Fibroblast of lung (primary cell): ENCODE results near the gene CNDP1. TPM values are rescaled to one million over a fixed set of nuclear protein-coding genes. Genes with fewer than 3 reads are reported as not detected.

Experiments used
- DNase-seq, 2 donors: peaks; one replicate each; pipeline versions ENCODE4 v3.0.0 to v3.0.0-alpha.2; 2010; ENCODE audit warnings: low read depth in 2 of 2
- H2AFZ ChIP-seq: 2 replicates; pipeline ENCODE4 v1.5.1; 2012; ENCODE audit warnings: low read length, control low read depth, inconsistent platforms
- H3K27ac ChIP-seq: 2 replicates; pipeline ENCODE4 v1.5.1; 2011; ENCODE audit warnings: low read length, control low read depth; ENCODE audit not compliant: insufficient read depth
- H3K27me3 ChIP-seq: 2 replicates; pipeline ENCODE4 v1.5.1; 2011; ENCODE audit warnings: mild to moderate bottlenecking, low read length; ENCODE audit not compliant: control insufficient read depth, insufficient read depth
- H3K36me3 ChIP-seq: 2 replicates; pipeline ENCODE4 v1.5.1; 2011; ENCODE audit warnings: low read length; ENCODE audit not compliant: control insufficient read depth, insufficient read depth
- H3K4me1 ChIP-seq: 2 replicates; pipeline ENCODE4 v1.5.1; 2011; ENCODE audit warnings: low read length; ENCODE audit not compliant: control insufficient read depth, insufficient read depth; ENCODE audit errors: extremely low read depth
- H3K4me2 ChIP-seq: 2 replicates; pipeline ENCODE4 v1.5.1; 2011; ENCODE audit warnings: low read length, control low read depth; ENCODE audit not compliant: insufficient read depth; ENCODE audit errors: extremely low read depth
- H3K4me3 ChIP-seq, 4 experiments: fragments of 200-600 bp in 1 of 4; sonication (generic) in 1 of 4; replicated peaks in 1 of 4; 2 replicates each; pipeline ENCODE4 v1.5.1; 2011 to 2016; ENCODE audit warnings: low read length in 4 of 4, low read depth in 3 of 4, mild to moderate bottlenecking in 3 of 4, control low read depth in 2 of 4, inconsistent platforms in 1 of 4, mixed read lengths in 1 of 4; ENCODE audit not compliant: insufficient read depth in 1 of 4; ENCODE audit errors: control extremely low read depth in 1 of 4
- H3K79me2 ChIP-seq: 2 replicates; pipeline ENCODE4 v1.5.1; 2012; ENCODE audit warnings: mild to moderate bottlenecking, low read length, inconsistent platforms; ENCODE audit not compliant: control insufficient read depth, insufficient read depth
- H3K9ac ChIP-seq: 2 replicates; pipeline ENCODE4 v1.5.1; 2011; ENCODE audit warnings: mild to moderate bottlenecking, low read length, control low read depth; ENCODE audit not compliant: insufficient read depth
- H3K9me3 ChIP-seq: 2 replicates; pipeline ENCODE4 v1.5.1; 2012; ENCODE audit warnings: low read depth, low read length; ENCODE audit not compliant: control insufficient read depth, insufficient read depth
- H4K20me1 ChIP-seq: 2 replicates; pipeline ENCODE4 v1.5.1; 2011; ENCODE audit warnings: low read length; ENCODE audit not compliant: control insufficient read depth, insufficient read depth; ENCODE audit errors: extremely low read depth
- CTCF ChIP-seq, 2 donors: IDR thresholded peaks in 1 of 2; conservative IDR thresholded peaks in 1 of 2; 1 replicate in 1 of 2; 2 replicates in 1 of 2; pipeline ENCODE4 v1.5.1; 2011 to 2012; ENCODE audit warnings: low read length in 2 of 2, control low read depth in 1 of 2, inconsistent platforms in 1 of 2, low read depth in 1 of 2, mild to moderate bottlenecking in 1 of 2
- EZH2 ChIP-seq: IDR thresholded peaks from 2 replicates; pipeline ENCODE4 v1.5.1; 2012; ENCODE audit warnings: low read length, control low read depth, mild to moderate bottlenecking; ENCODE audit errors: missing control alignments
- polyA plus RNA-seq, 2 donors: library from polyadenylated mRNA; depleted of rRNA in 1 of 2; stranded (reverse) in 1 of 2; unstranded in 1 of 2; fragments of >200 nt; gene quantifications; 2 replicates each; pipeline ENCODE4 v1.2.1, GENCODE V29; 2011 to 2012; ENCODE audit warnings: missing spikeins in 1 of 2
- total RNA-seq: library from RNA; depleted of rRNA; stranded (reverse); fragments of >200 nt; gene quantifications from 2 replicates; pipeline ENCODE4 v1.2.1, GENCODE V29; 2014

CNDP1 gene
- total and polyA plus RNA-seq, 2 donors (not counting 1 experiment from before 2014, with no cell fraction given), result not detected

- no peak overlapping the region for H3K4me3 ChIP-seq
- no peak overlapping the region for H3K9ac ChIP-seq
- H3K4me1 ChIP-seq, result no peaks in the 10 kb centered on the region
- no peaks in the 10 kb centered on the region for H3K36me3 ChIP-seq
- no peak for DNase-seq
- H3K27ac ChIP-seq, result no peak overlapping the region
- H2AFZ ChIP-seq, result no peak overlapping the region
- TF ChIP-seq EZH2, result no peak
- TF ChIP-seq CTCF (conservative IDR thresholded peaks at IDR 0.05 in 1 of 2, IDR thresholded peaks at IDR 0.05 in 1 of 2; ENCODE audit: low read depth in 1 of 2, low read length in 2 of 2), result no peak
- no peak overlapping the region for H3K4me2 ChIP-seq
- H4K20me1 ChIP-seq, result no peaks in the 10 kb centered on the region
- peaks cover 8% of the 10 kb centered on the region for H3K27me3 ChIP-seq
- no peaks in the 10 kb centered on the region for H3K9me3 ChIP-seq
- H3K79me2 ChIP-seq, result no peaks in the 10 kb centered on the region
Observed at GRCh38 chr18:74528913-74529312, 5.4 kb upstream of the CNDP1 start.

DNA sequence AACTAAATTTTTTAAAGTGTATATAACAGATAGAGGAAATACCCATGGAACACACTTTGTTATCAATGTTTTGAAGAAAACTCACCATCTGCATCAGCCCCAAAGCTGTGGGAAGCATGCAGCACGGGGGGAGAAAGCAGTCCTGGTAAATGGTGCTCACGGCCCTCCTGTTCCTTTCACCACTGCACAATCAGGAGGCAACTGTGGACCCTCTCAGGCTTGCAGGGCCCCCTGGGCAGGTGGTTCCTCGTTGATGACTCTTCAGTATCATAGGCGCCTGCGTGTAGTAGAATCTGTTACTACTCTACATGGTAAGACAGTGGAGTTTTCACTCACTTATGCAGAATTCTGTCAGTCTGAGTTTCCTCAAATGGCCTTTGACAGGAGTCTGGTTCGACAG lies 4.9 kb upstream of the CNDP1 start:
- H3K4me2 ChIP-seq, result no peak overlapping the region
- no peaks in the 10 kb centered on the region for H3K36me3 ChIP-seq
- H3K27ac ChIP-seq, result no peak overlapping the region
- no peaks in the 10 kb centered on the region for H4K20me1 ChIP-seq
- no peak overlapping the region for H3K9ac ChIP-seq
- no peak for DNase-seq
- H3K27me3 ChIP-seq, result peaks cover 8% of the 10 kb centered on the region
- no peak overlapping the region for H2AFZ ChIP-seq
- no peak overlapping the region for H3K4me3 ChIP-seq
- H3K4me1 ChIP-seq, result no peaks in the 10 kb centered on the region
- H3K79me2 ChIP-seq, result no peaks in the 10 kb centered on the region
- no peak for TF ChIP-seq EZH2
- no peak for TF ChIP-seq CTCF (conservative IDR thresholded peaks at IDR 0.05 in 1 of 2, IDR thresholded peaks at IDR 0.05 in 1 of 2; ENCODE audit: low read depth in 1 of 2, low read length in 2 of 2)
- H3K9me3 ChIP-seq, result no peaks in the 10 kb centered on the region

GRCh38 chr18:74529811-74530583 lies 4.3 kb upstream of the CNDP1 start:
- Histone ChIP-seq H3K4me2 (no peak overlapping the region), H3K4me3 (no peak overlapping the region), H3K27ac (no peak overlapping the region), H3K36me3 (no peaks in the 10 kb centered on the region), H3K9me3 (no peaks in the 10 kb centered on the region), H2AFZ (no peak overlapping the region), H3K4me1 (no peaks in the 10 kb centered on the region), H3K9ac (no peak overlapping the region), H3K79me2 (no peaks in the 10 kb centered on the region), H3K27me3 (peaks cover 8% of the 10 kb centered on the region), H4K20me1 (no peaks in the 10 kb centered on the region)
- no peak for TF ChIP-seq CTCF (conservative IDR thresholded peaks at IDR 0.05 in 1 of 2, IDR thresholded peaks at IDR 0.05 in 1 of 2; ENCODE audit: low read depth in 1 of 2, low read length in 2 of 2)
- TF ChIP-seq EZH2, result no peak
- DNase-seq, result no peak
